HUES48 (cell line): ENCODE data around the gene WIPI1.
"Not testable (repeated sequence)": the region's sequence is repeated elsewhere in the genome, so short reads cannot be mapped to it uniquely, and the experiment has no call there.

Experiments used
- H3K27ac ChIP-seq: one replicate; pipeline ENCODE4 v1.7.0; 2013; ENCODE audit warnings: low read depth, low read length, inconsistent platforms
- H3K27me3 ChIP-seq: 2 replicates; pipeline ENCODE4 v1.6.1; 2013; ENCODE audit warnings: mild to moderate bottlenecking, low read length; ENCODE audit not compliant: control insufficient read depth, insufficient read depth
- H3K36me3 ChIP-seq: 2 replicates; pipeline ENCODE4 v1.6.1; 2013; ENCODE audit warnings: low read length; ENCODE audit not compliant: control insufficient read depth, insufficient read depth
- H3K4me1 ChIP-seq: 2 replicates; pipeline ENCODE4 v1.6.1; 2013; ENCODE audit warnings: mild to moderate bottlenecking, low read length; ENCODE audit not compliant: control insufficient read depth, insufficient read depth
- H3K4me3 ChIP-seq: 2 replicates; pipeline ENCODE4 v1.5.1; 2013; ENCODE audit warnings: mild to moderate bottlenecking, low read depth, low read length
- H3K9ac ChIP-seq: 2 replicates; pipeline ENCODE4 v1.6.1; 2013; ENCODE audit warnings: mild to moderate bottlenecking, low read depth, low read length, moderate library complexity
- H3K9me3 ChIP-seq: 2 replicates; pipeline ENCODE4 v1.6.1; 2013; ENCODE audit warnings: low read length; ENCODE audit not compliant: control insufficient read depth, insufficient read depth

WIPI1 gene

DNA sequence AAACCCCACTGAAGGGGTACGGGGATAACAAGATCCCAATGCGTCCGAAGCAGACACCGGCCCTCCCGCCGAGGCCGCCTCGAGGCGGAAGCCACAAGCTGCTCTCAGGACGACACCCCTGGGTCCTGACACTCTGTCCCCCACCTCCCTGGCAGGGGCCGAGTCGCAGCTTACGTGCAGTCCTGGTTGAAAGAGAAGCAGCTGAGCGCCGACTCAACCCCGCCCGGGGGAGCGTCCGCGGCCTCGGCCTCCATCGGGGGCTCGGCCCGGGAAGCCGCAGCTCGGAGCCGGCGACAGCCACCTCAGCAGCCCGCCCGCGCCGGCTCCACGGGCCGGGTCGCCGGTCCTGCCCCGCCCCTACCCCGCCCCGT is at the start of gene WIPI1:
WIPI1 (minus strand) TSS at position 329 of the 371 bp plus-strand sequence; CDS start at position 254, 75 bp downstream.
- Histone ChIP-seq H3K4me1 (peaks cover 21% of the 10 kb centered on the region), H3K9me3 (no peaks in the 10 kb centered on the region), H3K27ac (peak within 1 kb of the TSS; percentile 34), H3K27me3 (peaks cover 3% of the 10 kb centered on the region; the same call in 1 of the 2 replicates), H3K36me3 (no peaks in the 10 kb centered on the region), H3K9ac (peak within 1 kb of the TSS; percentile 62), H3K4me3 (peak within 1 kb of the TSS; percentile 88)

- Histone ChIP-seq H3K36me3 (no peaks in the 10 kb centered on the region), H3K9me3 (no peaks in the 10 kb centered on the region), H3K4me1 (peaks cover under 1% of the 10 kb centered on the region), H3K4me3 (no peak overlapping the region), H3K27ac (no peak overlapping the region), H3K9ac (no peak overlapping the region), H3K27me3 (no peaks in the 10 kb centered on the region)
These were observed 48.7 kb upstream of the WIPI1 start for GRCh38 chr17:68505951-68506350.

DNA sequence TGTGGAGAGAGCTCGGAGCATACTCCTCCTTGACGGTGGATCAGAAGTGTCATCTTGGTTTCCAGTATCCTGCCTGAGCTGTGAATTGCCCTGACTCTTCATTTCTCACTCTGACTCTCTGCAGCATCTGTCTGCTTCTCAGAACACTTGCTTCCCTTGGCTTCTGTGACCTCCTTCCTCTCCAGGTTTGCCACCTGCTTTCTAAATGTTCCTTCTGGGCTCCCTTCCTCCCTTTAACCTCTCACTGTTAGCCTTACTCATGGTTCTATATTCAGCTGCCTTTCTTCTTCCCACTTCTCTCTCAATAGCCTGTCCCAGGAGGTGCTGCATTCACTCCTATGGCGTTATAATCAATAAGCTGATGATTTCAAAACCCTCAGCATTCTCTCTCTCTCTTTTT is 43.8 kb upstream of the WIPI1 start:
- Histone ChIP-seq H3K4me3 (no peak overlapping the region), H3K27ac (no peak overlapping the region), H3K36me3 (no peaks in the 10 kb centered on the region), H3K9ac (no peak overlapping the region), H3K4me1 (no peaks in the 10 kb centered on the region; the same call in 1 of the 2 replicates), H3K27me3 (no peaks in the 10 kb centered on the region), H3K9me3 (no peaks in the 10 kb centered on the region; the same call in 1 of the 2 replicates)

GRCh38 chr17:68499587-68499986 is 42.3 kb upstream of the WIPI1 start:
- Histone ChIP-seq H3K36me3 (no peaks in the 10 kb centered on the region), H3K4me3 (no peak overlapping the region), H3K9me3 (no peaks in the 10 kb centered on the region; the same call in 1 of the 2 replicates), H3K27ac (no peak overlapping the region), H3K9ac (no peak overlapping the region), H3K27me3 (no peaks in the 10 kb centered on the region), H3K4me1 (no peaks in the 10 kb centered on the region; the same call in 1 of the 2 replicates)

GRCh38 chr17:68498479-68499326 is 41.4 kb upstream of the WIPI1 start:
- no peaks in the 10 kb centered on the region; the same call in 1 of the 2 replicates for H3K4me1 ChIP-seq
- no peak overlapping the region for H3K27ac ChIP-seq
- no peak overlapping the region for H3K9ac ChIP-seq
- no peaks in the 10 kb centered on the region for H3K27me3 ChIP-seq
- H3K36me3 ChIP-seq, result no peaks in the 10 kb centered on the region
- no peak overlapping the region for H3K4me3 ChIP-seq
- H3K9me3 ChIP-seq, result no peaks in the 10 kb centered on the region; the same call in 1 of the 2 replicates

- no peak overlapping the region for H3K9ac ChIP-seq
- no peak overlapping the region for H3K27ac ChIP-seq
- H3K36me3 ChIP-seq, result no peaks in the 10 kb centered on the region
- no peak overlapping the region for H3K4me3 ChIP-seq
- H3K4me1 ChIP-seq, result no peaks in the 10 kb centered on the region; the same call in 1 of the 2 replicates
- H3K9me3 ChIP-seq, result no peaks in the 10 kb centered on the region; the same call in 1 of the 2 replicates
- no peaks in the 10 kb centered on the region for H3K27me3 ChIP-seq
These were observed 40.6 kb upstream of the WIPI1 start for GRCh38 chr17:68497885-68498319.

DNA sequence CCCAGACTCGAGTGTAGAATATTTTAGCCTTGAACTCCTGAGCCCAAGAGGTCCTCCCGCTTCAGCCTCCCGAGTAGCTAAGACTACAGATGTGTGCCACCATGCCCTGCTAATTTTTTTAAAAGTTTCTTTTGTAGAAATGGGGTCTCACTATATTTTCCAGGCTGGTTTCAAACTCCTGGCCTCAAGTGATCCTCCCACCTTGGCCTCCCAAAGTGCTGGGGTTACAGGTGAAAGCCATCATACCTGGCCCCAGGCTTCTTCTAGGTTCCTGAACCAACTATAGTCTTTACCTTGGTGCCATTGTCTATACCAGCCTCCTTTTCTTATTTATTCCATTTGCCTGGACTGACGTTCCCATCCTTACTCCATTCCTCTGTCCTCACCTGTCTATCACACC is 37.8 kb upstream of the WIPI1 start:
- Histone ChIP-seq H3K4me3 (no peak overlapping the region), H3K27me3 (no peaks in the 10 kb centered on the region), H3K36me3 (no peaks in the 10 kb centered on the region), H3K9ac (no peak overlapping the region), H3K27ac (no peak overlapping the region), H3K9me3 (no peaks in the 10 kb centered on the region; the same call in 1 of the 2 replicates), H3K4me1 (no peaks in the 10 kb centered on the region; the same call in 1 of the 2 replicates)

DNA sequence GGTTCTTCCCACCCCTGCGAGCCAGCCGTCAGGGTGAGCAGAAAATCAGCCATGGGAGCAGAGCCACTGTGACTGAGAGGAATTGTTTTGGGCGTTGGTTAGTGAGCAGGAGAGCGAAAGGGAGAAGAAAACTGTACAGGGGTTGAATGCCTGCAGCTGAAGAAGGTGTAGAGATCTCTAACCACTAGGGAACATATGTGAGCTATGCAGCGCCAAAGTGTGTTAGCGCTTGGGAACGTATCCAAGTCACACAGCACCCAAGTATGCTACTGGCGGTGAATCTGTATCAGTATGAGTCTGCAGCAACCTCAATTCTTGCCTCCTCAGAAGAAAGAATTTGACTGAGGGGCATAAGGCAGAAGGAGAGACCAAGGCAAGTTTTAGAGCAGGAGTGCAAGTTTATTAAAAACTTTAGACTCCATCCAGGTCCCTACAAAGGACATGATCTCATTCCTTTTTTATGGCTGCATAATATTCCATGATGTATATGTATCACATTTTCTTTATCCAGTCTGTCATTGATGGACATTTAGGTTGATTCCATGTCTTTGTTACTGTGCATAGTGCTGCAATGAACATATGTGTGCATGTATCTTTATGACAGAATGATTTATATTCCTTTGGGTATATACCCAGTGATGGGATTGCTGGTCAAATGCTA is 35.2 kb upstream of the WIPI1 start:
- not testable (repeated sequence) for H3K36me3 ChIP-seq, H3K27me3 ChIP-seq, H3K27ac ChIP-seq, H3K4me3 ChIP-seq, H3K9ac ChIP-seq, H3K4me1 ChIP-seq, H3K9me3 ChIP-seq

- H3K4me3 ChIP-seq, result no peak overlapping the region
- no peaks in the 10 kb centered on the region for H3K36me3 ChIP-seq
- no peaks in the 10 kb centered on the region; the same call in 1 of the 2 replicates for H3K9me3 ChIP-seq
- no peaks in the 10 kb centered on the region for H3K4me1 ChIP-seq
- H3K27me3 ChIP-seq, result no peaks in the 10 kb centered on the region
- no peak overlapping the region for H3K27ac ChIP-seq
- no peak overlapping the region for H3K9ac ChIP-seq
These were observed 34.3 kb upstream of the WIPI1 start for GRCh38 chr17:68491381-68492231.

DNA sequence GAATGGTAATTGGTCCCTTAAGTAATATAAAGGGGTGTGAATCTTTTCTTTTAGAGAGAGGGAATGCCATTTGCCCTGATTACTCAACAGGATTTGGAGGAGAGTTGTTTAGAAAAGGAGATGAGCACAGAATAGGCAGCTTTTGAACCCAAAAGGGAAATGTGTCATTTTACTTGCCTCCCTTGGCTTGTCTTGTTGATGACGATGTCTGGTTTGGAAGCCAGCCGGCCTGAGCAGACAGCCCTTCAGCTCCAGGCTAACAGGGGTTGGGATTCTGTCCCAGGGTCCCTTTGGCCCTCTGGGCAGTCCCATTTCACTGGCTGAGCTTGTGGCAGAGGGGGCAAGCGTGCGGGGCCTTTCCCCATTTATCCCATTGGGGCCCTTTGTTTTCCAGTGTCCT is 32.6 kb upstream of the WIPI1 start:
- H3K27ac ChIP-seq, result no peak overlapping the region
- H3K4me3 ChIP-seq, result no peak overlapping the region
- no peaks in the 10 kb centered on the region for H3K4me1 ChIP-seq
- no peaks in the 10 kb centered on the region for H3K9me3 ChIP-seq
- H3K27me3 ChIP-seq, result no peaks in the 10 kb centered on the region
- H3K36me3 ChIP-seq, result no peaks in the 10 kb centered on the region
- no peak overlapping the region for H3K9ac ChIP-seq
